GM18508 (cell line): ENCODE results near the gene CLGN.
A peak's percentile ranks its signal among the peaks of the same experiment; 100 is the strongest.

Experiments
- ATAC-seq: cut with Tn5 transposase; IDR thresholded peaks from one replicate; pipeline ENCODE4 v1.9.1; 2021; ENCODE audit warnings: moderate number of reproducible peaks; ENCODE audit not compliant: insufficient read depth, unreplicated experiment

CLGN gene

GRCh38 chr4:140395668-140396067, 31.8 kb downstream of the CLGN start:
- ATAC-seq, result no peak

GRCh38 chr4:140388015-140388414, 39.4 kb downstream of the CLGN start:
- ATAC-seq, result no peak

GRCh38 chr4:140382732-140383131, 44.7 kb downstream of the CLGN start:
- no peak for ATAC-seq

GRCh38 chr4:140374130-140374477, 53.3 kb downstream of the CLGN start:
- ATAC-seq, result no peak

- peak; percentile 92 for ATAC-seq
Observed at GRCh38 chr4:140373328-140374129, 53.9 kb downstream of the CLGN start, which contains the start of gene SCOC. TSS of gene SCOC (plus strand) at chr4:140373646. CDS start at chr4:140379171, 5,525 bp downstream.

GRCh38 chr4:140372751-140373327, 54.6 kb downstream of the CLGN start:
- ATAC-seq, result peak; percentile 41

GRCh38 chr4:140368686-140369085, 58.8 kb downstream of the CLGN start:
- no peak for ATAC-seq

- ATAC-seq, result no peak
Observed at GRCh38 chr4:140367738-140368137, 59.7 kb downstream of the CLGN start.

- no peak for ATAC-seq
Observed at GRCh38 chr4:140363558-140363957, 63.9 kb downstream of the CLGN start.

- ATAC-seq, result no peak
Observed at GRCh38 chr4:140363051-140363450, 64.4 kb downstream of the CLGN start.

GRCh38 chr4:140361099-140361498, 66.3 kb downstream of the CLGN start:
- no peak for ATAC-seq

- ATAC-seq, result peak; percentile 93
Observed at GRCh38 chr4:140359562-140360427, 67.7 kb downstream of the CLGN start.

GRCh38 chr4:140358281-140358680, 69.2 kb downstream of the CLGN start:
- ATAC-seq, result no peak

- no peak for ATAC-seq
Observed at GRCh38 chr4:140357868-140358267, 69.6 kb downstream of the CLGN start.

- no peak for ATAC-seq
Observed at GRCh38 chr4:140355288-140355687, 72.2 kb downstream of the CLGN start.

GRCh38 chr4:140353786-140354185, 73.7 kb downstream of the CLGN start:
- no peak for ATAC-seq

GRCh38 chr4:140351093-140352075, 76.1 kb downstream of the CLGN start:
- no peak for ATAC-seq

- no peak for ATAC-seq
Observed at GRCh38 chr4:140349816-140350215, 77.6 kb downstream of the CLGN start.

- no peak for ATAC-seq
Observed at GRCh38 chr4:140346136-140346535, 81.3 kb downstream of the CLGN start.

GRCh38 chr4:140344621-140345020, 82.8 kb downstream of the CLGN start:
- no peak for ATAC-seq
